ENCODE measurements around the gene NOVA1. TPM values are rescaled to one million over a fixed set of nuclear protein-coding genes. Genes with fewer than 3 reads are reported as not detected.

NOVA1 gene
- total RNA-seq, 1 donor, result not detected

DNA sequence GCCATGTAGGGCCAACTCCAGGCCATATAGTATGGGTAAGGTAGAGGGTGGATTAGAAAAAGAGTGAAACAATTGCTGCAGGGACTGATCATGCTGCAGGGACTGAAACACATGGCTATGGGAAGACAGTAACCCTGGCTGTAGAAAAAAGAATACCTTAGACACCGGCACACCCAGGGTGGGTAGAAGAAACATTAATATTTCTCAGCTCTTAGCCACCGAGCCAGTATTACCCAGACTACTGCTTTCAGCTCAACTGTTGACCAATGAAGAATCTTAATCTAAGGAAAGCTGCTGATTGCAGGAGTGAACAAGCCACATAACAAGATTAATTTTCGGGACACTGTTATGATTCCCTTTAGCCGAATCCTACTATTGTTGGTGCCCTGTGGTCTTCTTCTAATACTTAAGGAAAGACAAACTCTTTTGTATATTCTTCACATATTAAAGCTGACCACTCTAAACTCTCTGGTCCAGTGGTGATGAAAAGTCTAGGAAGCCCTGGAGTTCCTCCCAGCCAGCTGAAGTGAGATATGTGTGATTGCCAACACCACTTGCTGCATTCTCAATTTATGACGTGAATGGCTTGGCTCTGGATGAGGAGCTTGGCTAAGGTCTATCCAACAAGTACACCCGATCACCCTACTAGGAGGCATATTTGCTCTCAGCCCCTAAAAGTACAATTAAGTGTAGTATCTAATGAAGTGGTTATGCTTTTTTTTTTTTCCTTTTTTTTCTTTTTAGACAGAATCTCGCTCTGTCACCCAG, 69.2 kb downstream of the NOVA1 start:
- Histone ChIP-seq H3K27me3 (ENCODE audit: insufficient read depth, low read length) (no peaks in the 10 kb centered on the region), H3K4me3 (ENCODE audit: low read length) (no peak overlapping the region), H3K9me3 (ENCODE audit: low read depth, low read length) (no peaks in the 10 kb centered on the region), H3K4me1 (ENCODE audit: insufficient read depth, low read length) (no peaks in the 10 kb centered on the region)

DNA sequence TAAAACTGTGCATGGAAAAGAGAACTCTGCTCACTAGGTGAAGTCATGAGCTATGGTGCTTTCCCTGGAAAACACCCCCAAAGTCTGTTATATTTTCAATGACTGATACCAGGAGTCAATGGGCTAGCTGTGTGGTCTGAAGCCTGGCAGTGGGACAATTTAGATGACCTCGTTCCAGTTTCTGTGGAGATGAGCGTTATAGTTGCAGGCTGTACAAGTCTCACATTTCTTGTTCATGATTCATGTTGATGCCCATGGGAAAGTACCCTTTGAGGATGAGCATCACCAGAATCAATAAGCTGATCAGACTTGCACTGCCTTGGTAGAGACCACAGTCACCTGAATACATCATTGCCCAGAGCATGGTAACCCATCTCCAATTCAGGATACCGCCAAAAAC, 70.7 kb downstream of the NOVA1 start:
- Histone ChIP-seq H3K4me1 (ENCODE audit: insufficient read depth, low read length) (no peaks in the 10 kb centered on the region), H3K9me3 (ENCODE audit: low read depth, low read length) (no peaks in the 10 kb centered on the region), H3K27me3 (ENCODE audit: insufficient read depth, low read length) (no peaks in the 10 kb centered on the region), H3K4me3 (ENCODE audit: low read length) (no peak overlapping the region)

DNA sequence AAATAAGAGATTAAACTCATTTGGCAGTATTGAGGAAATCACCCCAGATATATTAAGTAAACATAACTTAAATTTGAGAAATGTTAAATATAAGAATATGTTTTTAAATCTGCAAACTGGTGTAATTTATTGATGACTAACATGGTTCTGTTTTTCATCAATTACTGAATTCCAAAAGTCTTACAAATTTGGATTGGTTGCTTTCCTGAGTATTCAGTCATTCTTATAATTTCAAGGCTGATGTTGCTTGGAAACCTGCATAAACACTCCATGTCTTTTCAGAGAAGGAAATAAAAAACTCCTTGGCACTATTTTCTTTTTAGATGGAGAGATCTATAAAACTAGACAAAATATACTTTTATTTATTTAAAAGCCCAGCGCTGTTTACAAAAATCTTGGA, 71.7 kb downstream of the NOVA1 start:
- Histone ChIP-seq H3K27me3 (ENCODE audit: insufficient read depth, low read length) (no peaks in the 10 kb centered on the region), H3K4me3 (ENCODE audit: low read length) (no peak overlapping the region), H3K9me3 (ENCODE audit: low read depth, low read length) (no peaks in the 10 kb centered on the region), H3K4me1 (ENCODE audit: insufficient read depth, low read length) (no peaks in the 10 kb centered on the region)

DNA sequence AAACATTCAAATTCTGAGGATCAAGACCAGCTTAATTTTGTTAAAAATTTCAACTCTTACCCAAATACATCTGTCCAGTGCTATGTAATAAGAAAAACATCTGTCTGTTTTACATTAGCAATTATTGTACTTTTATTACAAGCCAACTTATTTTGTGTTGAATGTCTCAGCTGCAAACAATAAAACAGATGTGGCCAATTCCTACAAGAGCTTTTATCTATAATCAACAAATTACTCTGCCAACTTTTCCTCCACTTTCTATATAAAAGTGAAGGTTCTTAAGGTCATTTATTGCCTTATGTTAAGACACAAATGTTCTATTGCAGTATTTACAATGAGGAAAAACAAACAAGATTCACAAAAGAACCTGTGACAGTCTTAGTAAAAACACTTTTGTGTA, 72.7 kb downstream of the NOVA1 start:
- Histone ChIP-seq H3K27me3 (ENCODE audit: insufficient read depth, low read length) (no peaks in the 10 kb centered on the region), H3K4me1 (ENCODE audit: insufficient read depth, low read length) (no peaks in the 10 kb centered on the region), H3K9me3 (ENCODE audit: low read depth, low read length) (no peaks in the 10 kb centered on the region), H3K4me3 (ENCODE audit: low read length) (no peak overlapping the region)

DNA sequence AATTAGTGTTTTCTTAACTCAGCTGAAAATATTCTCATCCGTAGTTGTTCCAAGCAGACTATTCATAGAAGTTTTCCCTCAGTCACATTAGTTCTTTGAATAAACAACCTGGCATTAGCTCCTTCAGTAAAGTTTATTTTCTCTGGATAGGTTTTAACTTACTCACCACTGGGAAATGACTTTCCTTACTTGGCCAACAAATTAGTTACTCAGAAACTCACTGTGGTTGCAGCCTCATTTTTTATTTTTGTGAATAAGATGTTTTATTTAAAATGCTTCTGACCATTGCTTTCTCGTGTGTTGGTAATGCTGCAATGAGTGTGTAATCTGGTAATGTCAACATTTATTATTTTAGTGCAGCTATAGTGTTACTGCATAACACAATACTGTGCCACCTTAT, 74.9 kb downstream of the NOVA1 start:
- no peaks in the 10 kb centered on the region for H3K27me3 ChIP-seq (ENCODE audit: insufficient read depth, low read length)
- no peak overlapping the region for H3K4me3 ChIP-seq (ENCODE audit: low read length)
- no peaks in the 10 kb centered on the region for H3K4me1 ChIP-seq (ENCODE audit: insufficient read depth, low read length)
- H3K9me3 ChIP-seq (ENCODE audit: low read depth, low read length), result no peaks in the 10 kb centered on the region

DNA sequence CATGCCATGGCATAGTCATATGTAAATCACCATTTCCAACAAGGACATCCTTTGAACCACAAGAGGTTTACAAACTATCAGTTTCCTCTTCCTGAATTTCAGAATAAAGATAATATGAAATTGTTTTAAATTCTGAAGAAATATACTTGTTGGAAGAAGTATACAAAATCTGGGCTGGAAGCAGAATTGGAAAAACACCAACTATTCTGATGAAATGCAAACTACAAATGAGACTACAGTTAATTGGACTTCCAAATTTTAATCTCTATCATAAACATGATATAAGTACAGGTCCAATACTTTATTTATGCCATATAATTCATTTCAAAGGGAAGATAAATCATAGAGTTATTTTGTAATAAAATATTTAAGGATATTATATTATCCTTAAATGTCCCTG, 80.1 kb downstream of the NOVA1 start:
- Histone ChIP-seq H3K27me3 (ENCODE audit: insufficient read depth, low read length) (no peaks in the 10 kb centered on the region), H3K4me3 (ENCODE audit: low read length) (no peak overlapping the region), H3K9me3 (ENCODE audit: low read depth, low read length) (no peaks in the 10 kb centered on the region), H3K4me1 (ENCODE audit: insufficient read depth, low read length) (no peaks in the 10 kb centered on the region)

DNA sequence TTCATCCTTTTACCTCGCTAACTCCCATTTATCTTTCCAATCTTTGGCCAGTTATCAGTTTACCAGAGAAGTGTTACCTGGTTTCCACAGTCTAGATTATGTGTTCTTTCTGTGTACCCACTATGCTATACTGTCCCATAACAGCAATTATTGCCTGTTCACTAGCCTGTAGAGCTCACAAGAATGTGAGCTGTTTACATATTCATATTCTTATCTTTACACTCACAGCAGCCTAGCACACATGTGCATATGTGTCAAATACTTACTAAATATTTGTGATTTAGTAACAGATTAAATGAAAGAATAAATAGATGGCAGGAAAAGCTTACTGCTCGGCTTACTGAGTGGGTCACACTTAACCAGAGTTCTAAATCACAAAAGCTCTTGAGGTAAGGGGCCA, 97.8 kb downstream of the NOVA1 start:
- no peak overlapping the region for H3K4me3 ChIP-seq (ENCODE audit: low read length)
- H3K9me3 ChIP-seq (ENCODE audit: low read depth, low read length), result no peaks in the 10 kb centered on the region
- H3K27me3 ChIP-seq (ENCODE audit: insufficient read depth, low read length), result no peaks in the 10 kb centered on the region
- no peaks in the 10 kb centered on the region for H3K4me1 ChIP-seq (ENCODE audit: insufficient read depth, low read length)

DNA sequence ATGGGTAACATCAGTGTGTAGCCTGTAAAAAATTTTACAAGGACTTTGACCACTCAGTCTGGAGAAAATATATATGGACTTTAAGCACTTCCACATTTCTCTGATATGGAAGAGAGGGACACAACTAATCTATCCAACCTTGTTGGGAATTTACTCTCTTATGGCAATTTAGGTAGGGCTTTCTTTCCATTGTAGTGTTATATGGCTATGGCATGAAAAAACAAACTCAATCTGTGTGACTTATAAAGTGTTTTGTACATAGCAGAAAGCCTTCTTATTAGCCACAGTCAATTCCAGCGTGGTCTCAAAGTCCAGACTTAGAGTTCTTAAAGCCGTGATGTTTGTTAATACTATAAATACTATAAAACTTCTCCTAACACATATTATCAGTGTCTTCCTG, 98.3 kb downstream of the NOVA1 start:
- Histone ChIP-seq H3K27me3 (ENCODE audit: insufficient read depth, low read length) (no peaks in the 10 kb centered on the region), H3K4me3 (ENCODE audit: low read length) (no peak overlapping the region), H3K4me1 (ENCODE audit: insufficient read depth, low read length) (no peaks in the 10 kb centered on the region), H3K9me3 (ENCODE audit: low read depth, low read length) (no peaks in the 10 kb centered on the region)

DNA sequence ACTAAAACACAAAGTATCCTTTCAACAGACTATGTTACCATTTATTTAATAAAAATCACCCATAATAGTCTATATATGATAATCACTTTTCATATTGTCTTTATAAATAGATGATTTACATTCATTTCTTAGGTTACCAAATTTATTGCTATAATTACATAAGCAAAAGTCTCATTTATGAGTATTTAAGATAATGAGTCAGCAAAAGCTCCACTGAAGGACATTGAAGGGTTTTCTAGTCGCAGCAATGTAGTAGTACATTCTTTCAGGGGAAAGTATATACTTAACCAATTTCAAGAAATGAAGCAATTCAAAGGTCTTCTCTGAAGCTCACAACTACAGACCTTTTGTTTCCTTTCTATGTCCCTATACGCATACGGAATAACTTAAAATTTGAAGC, 110.9 kb downstream of the NOVA1 start:
- Histone ChIP-seq H3K9me3 (ENCODE audit: low read depth, low read length) (no peaks in the 10 kb centered on the region), H3K4me1 (ENCODE audit: insufficient read depth, low read length) (no peaks in the 10 kb centered on the region), H3K4me3 (ENCODE audit: low read length) (no peak overlapping the region), H3K27me3 (ENCODE audit: insufficient read depth, low read length) (no peaks in the 10 kb centered on the region)

DNA sequence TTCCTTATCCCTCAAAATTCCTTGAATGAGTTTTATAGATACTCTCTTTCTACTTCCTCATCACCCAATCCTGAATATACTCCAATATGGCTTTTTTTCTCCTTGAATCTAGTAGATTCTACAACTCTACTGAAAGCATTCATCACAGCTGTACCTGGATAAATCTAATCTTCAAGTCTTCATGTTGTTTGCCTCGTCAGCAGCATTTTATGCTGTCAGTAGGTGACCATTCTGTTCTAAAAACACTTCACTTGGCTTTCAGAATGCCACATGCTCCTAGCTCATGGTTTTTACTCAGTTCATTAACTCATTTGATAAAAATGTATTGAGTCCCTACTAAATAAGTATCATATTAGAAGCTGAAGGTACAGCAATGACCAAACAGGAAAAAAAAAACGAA, 113.3 kb downstream of the NOVA1 start:
- H3K27me3 ChIP-seq (ENCODE audit: insufficient read depth, low read length), result no peaks in the 10 kb centered on the region
- no peaks in the 10 kb centered on the region for H3K9me3 ChIP-seq (ENCODE audit: low read depth, low read length)
- no peak overlapping the region for H3K4me3 ChIP-seq (ENCODE audit: low read length)
- H3K4me1 ChIP-seq (ENCODE audit: insufficient read depth, low read length), result no peaks in the 10 kb centered on the region

DNA sequence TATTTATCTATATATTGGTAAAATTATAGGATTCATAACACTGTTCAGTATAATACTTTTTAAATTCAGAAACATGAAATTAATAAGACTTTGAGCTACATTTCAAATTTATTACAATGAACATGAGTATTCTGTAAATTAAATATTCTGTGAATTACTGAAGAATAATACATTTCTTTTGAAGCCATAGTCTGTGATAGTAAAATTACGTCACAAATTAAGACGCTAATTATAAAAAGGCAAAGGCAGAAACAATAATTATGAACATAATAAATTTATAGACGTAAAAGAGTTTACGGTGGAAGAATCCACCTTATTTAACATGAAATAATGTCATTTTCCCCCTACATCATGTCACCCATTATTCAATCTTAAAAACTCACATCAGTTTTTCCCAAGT, 118.9 kb downstream of the NOVA1 start:
- H3K27me3 ChIP-seq (ENCODE audit: insufficient read depth, low read length), result no peaks in the 10 kb centered on the region
- no peaks in the 10 kb centered on the region for H3K4me1 ChIP-seq (ENCODE audit: insufficient read depth, low read length)
- no peaks in the 10 kb centered on the region for H3K9me3 ChIP-seq (ENCODE audit: low read depth, low read length)
- H3K4me3 ChIP-seq (ENCODE audit: low read length), result no peak overlapping the region

DNA sequence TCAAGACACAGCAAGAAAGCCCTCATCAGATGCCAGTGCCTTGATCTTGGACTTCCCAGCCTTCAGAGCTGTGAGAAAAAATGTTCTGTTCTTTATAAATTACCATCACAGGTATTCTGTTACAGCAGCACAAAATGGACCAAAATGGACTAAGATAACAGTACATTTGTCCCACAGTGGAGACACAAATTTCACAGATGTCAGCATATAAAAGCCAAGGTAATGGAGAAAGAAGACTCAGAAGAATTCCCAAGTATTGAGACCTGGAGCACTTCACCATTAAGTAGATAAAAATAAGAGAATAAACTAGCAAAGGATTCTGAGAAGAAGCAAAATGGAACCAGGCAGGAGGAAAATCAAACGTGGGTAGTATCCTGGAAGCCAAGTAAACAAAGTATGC, 131.0 kb downstream of the NOVA1 start:
- no peak overlapping the region for H3K4me3 ChIP-seq (ENCODE audit: low read length)
- H3K4me1 ChIP-seq (ENCODE audit: insufficient read depth, low read length), result no peaks in the 10 kb centered on the region
- H3K27me3 ChIP-seq (ENCODE audit: insufficient read depth, low read length), result no peaks in the 10 kb centered on the region
- H3K9me3 ChIP-seq (ENCODE audit: low read depth, low read length), result no peaks in the 10 kb centered on the region

DNA sequence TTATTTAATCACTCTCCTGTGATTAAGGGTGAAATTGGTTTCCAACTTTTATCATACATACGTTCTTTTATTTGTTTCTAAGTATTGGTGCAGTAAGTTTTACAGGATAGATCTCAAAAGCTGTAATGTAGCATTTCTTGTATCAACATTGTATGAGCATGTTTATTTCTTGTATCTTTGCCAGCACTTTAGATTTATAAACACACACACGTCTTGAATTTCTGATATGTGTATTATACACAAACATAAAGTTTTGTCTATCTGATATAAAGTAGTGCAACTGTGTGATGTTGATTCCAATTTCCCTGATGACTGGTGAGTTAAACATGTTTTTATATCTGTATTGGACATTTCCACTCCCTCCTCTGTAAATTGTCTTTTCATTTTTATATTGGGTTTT, 134.7 kb downstream of the NOVA1 start:
- H3K4me1 ChIP-seq (ENCODE audit: insufficient read depth, low read length), result no peaks in the 10 kb centered on the region
- no peak overlapping the region for H3K4me3 ChIP-seq (ENCODE audit: low read length)
- no peaks in the 10 kb centered on the region for H3K27me3 ChIP-seq (ENCODE audit: insufficient read depth, low read length)
- no peaks in the 10 kb centered on the region for H3K9me3 ChIP-seq (ENCODE audit: low read depth, low read length)

DNA sequence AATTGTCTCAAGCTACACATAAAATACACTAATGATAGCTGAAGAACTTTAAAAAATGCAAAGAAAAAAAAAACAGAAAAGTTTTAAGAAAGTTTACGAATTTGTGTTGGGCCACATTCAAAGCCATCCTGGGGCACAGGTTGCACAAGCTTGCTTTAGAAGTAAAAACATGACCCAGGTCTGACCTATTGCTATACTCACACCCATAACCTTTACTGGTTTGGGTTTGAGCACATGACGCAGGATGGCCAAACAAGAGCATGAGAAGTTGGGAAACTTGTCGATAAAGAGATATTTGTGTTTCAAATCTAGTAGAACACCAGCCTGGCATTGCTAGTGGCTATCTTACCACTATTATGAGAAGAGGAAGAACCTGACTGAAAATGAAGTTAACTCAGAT, 143.7 kb downstream of the NOVA1 start:
- Histone ChIP-seq H3K9me3 (ENCODE audit: low read depth, low read length) (no peaks in the 10 kb centered on the region), H3K27me3 (ENCODE audit: insufficient read depth, low read length) (no peaks in the 10 kb centered on the region), H3K4me3 (ENCODE audit: low read length) (no peak overlapping the region), H3K4me1 (ENCODE audit: insufficient read depth, low read length) (no peaks in the 10 kb centered on the region)

DNA sequence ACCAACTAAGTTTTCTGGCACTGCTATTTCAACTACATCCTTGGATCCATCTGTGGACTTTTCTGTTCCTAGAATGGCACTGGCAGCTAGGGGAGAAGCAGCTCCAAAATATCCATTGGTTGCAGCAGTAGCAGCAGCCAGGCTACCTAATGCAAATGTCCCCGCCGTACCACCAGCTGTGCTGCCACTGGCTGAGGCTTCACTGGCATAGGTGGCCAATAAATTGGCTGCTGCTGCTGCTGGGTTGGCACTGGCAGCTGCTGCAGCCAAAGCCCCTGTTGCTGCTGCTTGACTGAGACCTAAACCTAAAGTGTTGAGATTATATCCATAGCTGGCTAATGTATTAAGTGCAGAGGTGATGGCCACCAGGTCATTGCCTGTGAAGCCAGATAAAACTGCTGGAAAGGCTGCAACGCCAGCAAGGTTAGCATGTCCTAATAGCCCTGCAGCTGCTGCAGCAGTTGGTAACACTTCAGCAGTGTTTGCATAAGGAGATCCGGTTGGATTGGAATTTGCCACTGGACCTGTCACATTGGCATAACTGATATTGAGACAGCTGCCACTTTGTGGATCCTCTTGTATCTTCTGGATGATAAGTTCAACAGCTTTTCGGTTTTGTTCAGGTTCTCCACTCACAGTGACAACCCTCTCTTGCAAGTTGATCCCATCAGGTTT, 149.5 kb downstream of the NOVA1 start:
- no peaks in the 10 kb centered on the region for H3K9me3 ChIP-seq (ENCODE audit: low read depth, low read length)
- H3K27me3 ChIP-seq (ENCODE audit: insufficient read depth, low read length), result no peaks in the 10 kb centered on the region
- H3K4me3 ChIP-seq (ENCODE audit: low read length), result no peak overlapping the region
- H3K4me1 ChIP-seq (ENCODE audit: insufficient read depth, low read length), result no peaks in the 10 kb centered on the region

DNA sequence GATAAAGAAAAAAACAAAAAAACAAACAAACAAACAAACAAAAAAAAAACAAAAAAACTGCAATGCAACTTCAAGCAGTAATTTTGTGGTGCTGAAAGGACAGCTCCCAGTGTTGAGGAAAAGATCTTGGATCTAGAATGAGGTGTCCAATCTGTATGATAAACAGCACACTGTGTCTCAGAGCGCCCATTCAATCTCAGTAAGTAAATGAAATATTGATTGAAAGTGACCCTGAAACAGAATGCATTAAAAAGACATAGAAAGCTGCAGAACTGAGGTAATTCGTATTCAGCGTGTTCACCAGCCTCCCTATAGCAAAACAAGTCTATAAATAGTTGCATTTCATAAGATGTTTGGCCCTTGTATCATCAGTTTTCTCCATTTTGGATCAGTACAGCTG, 153.0 kb downstream of the NOVA1 start:
- no peak overlapping the region for H3K4me3 ChIP-seq (ENCODE audit: low read length)
- H3K27me3 ChIP-seq (ENCODE audit: insufficient read depth, low read length), result no peaks in the 10 kb centered on the region
- no peaks in the 10 kb centered on the region for H3K4me1 ChIP-seq (ENCODE audit: insufficient read depth, low read length)
- no peaks in the 10 kb centered on the region for H3K9me3 ChIP-seq (ENCODE audit: low read depth, low read length)
